CD4-positive, alpha-beta T cell treated with Interleukin-6 for 4 hours (primary cell): ENCODE measurements around the gene ABI3BP.

Experiments
- DNase-seq: peaks from one replicate; pipeline ENCODE4 v3.0.0-alpha.2; 2020; ENCODE audit warnings: mixed read lengths

ABI3BP gene

DNA sequence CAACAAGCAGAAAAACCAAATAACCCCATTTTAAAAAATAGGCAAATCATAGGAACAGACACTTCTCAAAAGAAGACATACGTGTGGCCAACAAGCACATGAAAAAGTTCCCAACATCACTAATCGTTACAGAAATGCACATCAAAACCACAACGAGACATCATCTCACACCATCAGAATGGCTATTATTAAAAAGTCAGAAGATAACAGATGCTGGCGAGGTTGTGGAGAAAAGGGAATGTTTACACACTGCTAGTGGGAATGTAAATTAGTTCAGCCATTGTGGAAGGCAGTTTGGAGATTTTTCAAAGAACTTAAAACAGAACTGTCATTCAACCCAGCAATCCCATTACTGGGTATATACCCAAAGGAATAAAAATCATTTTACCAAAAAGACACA lies 60.7 kb downstream of the ABI3BP start:
- DNase-seq = no peak

- DNase-seq = no peak
Measured at GRCh38 chr3:100928638-100929428, 64.4 kb downstream of the ABI3BP start.

DNA sequence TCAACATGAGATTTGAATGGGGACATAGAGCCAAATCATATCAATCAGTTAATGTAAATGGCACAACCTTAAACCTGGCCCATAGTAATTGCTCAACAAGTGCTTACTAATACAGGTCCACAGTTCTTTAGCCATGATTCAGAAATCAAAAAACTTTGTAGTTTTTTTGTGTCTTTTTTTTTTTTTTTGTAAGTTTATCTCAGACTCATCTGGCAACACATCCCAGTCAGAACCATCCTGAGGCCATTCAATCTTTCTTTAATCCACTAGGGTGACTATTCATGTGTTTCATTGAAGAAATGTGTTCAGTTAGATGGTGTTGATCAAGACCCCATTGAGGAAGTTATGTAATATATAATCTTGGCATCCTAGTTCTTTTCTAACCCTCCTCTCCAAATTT lies 65.4 kb downstream of the ABI3BP start:
- no peak for DNase-seq

DNA sequence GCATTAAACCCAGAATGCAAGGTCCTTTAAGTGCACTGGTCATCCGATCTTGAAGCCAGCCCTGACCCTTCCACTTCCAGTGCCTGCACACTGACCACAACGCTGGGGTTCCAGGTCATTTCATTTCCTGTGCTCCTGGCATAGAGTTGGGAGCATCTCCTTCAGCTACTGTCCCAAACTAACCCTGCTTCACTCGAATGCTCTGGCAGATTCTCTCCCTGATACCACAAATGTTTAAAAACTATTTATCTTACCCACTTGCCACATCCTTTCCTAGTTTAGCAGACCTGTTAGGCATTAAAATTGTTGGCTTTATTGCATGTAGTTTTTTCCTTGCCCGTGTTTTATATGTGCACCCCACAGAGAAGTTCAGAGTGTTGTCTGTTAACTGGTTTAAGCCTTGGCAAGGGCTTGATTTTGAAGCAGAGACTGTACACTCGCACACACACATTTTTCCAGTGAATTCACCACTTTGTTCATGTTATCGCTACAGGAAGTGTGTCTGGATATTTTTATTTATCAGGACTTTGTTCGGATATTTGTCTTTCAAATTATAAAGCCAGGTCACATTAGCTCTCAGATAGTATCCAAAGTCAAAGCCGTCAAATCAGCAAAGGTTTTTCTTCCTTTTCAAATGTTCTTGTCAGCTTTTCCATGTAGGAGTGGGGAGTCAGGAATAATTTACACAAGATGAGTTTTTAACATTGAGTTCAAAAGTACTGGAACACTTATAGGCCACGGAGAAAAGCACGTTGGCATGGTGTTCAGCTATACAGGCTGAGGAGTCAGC lies 77.3 kb downstream of the ABI3BP start:
- no peak for DNase-seq

DNA sequence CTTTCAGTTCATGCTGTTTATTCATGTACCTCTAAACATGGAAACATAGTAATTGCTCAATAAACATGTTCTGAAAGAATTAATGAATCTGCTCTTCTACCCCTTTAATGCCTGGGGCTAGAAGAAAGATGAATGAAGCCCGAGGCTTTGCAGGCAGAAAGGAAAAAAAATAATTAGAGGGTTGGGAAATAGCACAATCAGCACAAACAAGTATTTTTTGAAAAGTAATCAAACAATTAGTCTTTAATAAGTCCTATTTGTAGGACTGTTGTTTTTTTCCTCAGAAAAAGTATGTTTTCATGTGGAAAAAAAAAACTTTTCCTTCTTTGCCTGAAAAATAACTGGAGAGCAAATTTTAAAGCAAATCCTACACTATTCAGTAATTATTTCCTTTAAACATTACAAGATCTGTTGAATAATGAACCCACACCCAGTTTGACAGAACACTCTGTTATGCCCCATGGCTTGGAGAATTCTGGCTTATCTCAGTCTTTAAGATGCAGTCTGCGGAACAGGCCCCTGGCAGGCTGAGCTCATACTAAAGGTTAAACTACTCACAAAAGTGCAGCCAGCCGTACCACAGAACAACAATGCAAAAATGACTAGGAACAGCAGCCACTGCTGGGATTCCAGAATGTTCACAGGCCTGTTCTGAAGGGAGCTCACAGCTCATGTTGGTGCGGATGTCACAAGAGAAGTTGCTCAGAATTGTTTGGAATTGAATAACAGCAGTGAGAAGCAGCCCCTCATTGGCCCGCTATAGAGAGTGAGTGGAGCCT lies 79.2 kb downstream of the ABI3BP start:
- DNase-seq = no peak

- no peak for DNase-seq
Measured at GRCh38 chr3:100912976-100913545, 80.2 kb downstream of the ABI3BP start.

DNA sequence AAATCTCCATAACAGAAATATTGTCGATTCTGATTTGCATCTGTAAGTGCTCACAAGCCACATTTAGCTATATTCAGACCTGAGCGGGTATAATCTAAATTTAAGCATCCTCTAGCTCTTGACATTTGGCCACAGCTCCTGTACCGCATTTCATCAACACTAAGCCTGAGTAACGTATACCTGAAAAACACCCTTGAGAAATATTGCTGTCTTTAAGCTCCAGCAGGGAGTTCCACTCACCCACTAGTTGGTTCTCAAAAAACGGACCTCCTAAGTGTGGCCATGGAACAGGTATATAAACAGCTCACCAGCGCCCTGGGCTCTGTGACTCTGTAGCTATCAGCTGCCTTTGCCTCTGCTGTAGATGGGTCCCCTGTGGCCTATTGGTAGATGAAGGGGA lies 80.7 kb downstream of the ABI3BP start:
- DNase-seq = no peak

DNA sequence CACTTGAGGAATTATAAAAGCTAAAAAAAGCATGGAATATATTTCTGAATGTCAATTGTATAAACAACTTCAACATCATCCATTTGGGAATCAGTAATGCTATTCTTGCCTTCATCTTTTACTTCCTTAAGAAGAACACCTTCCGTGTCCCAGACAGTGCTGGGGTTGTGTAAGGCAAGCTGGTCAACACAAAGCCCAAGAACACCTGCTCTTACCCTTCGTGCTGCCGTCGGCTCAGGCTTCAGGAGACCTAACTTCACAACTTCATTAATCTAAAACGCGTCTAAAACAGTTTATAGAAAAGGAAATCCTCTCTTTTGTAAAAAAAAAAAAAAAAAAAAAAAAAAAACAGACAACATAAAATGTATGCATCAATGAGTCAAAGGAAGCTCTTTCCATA lies 81.3 kb downstream of the ABI3BP start:
- no peak for DNase-seq

DNA sequence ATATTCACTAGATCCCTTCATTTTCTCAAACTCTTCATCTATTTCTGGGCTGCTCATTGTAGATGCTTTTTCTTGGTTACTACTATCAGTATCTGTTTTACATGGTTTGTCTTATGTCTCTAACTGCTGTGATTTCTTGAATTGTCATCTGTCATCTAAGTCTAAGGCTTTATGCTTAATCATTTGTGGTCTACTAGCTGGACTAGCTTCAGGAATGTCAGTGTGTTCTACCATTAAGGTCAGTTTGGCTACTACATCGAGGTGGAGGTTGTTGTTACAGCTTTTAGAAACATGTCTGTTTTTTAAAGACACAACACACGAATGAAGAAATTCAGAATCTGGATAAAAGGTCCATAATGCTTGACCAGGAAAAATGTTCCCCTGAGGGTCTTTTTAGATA lies 82.2 kb downstream of the ABI3BP start:
- no peak for DNase-seq

- DNase-seq = no peak
Measured at GRCh38 chr3:100902572-100902971, 90.6 kb downstream of the ABI3BP start.

- DNase-seq = no peak
Measured at GRCh38 chr3:100900671-100901335, 92.4 kb downstream of the ABI3BP start.

DNA sequence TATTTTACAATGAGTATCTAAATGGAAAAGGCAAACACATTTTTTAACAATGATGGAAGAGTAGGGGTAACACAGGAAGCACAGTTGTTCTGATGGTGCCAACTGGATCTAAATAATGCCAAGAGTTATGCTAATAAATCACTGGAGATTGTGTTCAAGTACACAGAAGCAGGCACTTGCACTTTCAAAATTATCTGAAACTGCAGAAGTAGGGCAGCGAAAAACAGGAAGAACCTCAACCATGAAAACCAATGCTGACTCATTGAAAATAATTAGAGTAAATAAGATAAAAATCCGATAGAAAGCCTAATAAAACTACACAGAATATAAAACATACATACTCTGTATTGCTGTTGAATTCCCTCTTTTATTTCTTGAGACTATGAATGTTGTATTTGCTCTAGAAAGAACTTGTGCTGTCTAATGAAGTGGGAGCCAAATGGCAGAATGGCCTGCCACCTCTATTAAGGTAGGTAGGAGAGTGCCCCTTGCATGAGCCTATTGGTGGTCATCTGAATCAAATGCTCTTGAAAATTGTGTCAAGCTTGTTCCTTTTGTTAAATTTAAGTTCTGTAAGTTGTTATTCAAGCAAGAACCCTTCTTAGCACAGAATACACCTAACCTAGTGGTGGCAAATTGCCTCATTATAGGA lies 93.7 kb downstream of the ABI3BP start:
- no peak for DNase-seq

GRCh38 chr3:100898681-100899080 lies 94.5 kb downstream of the ABI3BP start:
- no peak for DNase-seq

GRCh38 chr3:100896994-100897393 lies 96.2 kb downstream of the ABI3BP start:
- no peak for DNase-seq

GRCh38 chr3:100893590-100893989 lies 99.6 kb downstream of the ABI3BP start:
- DNase-seq = no peak

- no peak for DNase-seq
Measured at GRCh38 chr3:100893108-100893507, 100.1 kb downstream of the ABI3BP start.

GRCh38 chr3:100891827-100892226 lies 101.4 kb downstream of the ABI3BP start:
- DNase-seq = no peak

DNA sequence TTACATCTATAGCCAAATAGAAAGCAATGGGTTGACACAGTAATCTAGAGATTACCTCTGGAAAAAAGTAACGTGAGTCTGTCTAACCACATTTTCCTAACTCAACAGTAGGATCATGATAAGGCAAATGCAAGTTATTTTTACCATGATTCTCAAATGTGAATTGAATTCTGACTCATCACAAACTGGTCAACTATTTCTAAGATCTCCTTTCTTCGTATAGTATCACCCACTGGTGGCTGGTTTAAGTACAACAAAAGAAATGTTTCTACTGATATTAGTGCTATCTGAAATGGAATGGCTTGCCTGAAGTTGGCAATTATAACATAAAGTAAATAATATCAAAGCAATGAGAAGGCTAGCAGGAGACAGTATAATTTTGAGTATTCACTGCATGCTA lies 102.2 kb downstream of the ABI3BP start:
- no peak for DNase-seq

GRCh38 chr3:100888881-100889280 lies 104.3 kb downstream of the ABI3BP start:
- no peak for DNase-seq

DNA sequence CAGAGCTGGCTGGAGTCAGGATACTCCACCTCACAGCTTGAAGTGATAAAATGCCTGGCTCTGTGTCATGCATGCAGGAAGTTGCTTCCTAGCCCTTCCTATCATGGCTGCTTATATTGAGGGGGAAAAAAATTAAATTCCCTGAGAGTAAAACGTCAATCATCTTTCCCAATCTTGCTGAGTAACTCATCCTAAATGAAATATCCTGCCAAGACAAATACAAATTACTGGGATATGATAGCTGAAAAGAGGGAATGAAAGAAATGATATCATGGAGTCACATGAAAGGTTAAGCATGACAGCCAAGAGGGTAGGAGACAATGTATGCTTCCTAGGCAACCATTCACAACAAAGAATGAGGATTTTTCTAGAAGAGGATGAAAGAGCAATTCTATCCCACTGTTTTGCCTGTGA lies 110.6 kb downstream of the ABI3BP start:
- DNase-seq = no peak

GRCh38 chr3:100880845-100881244 lies 112.4 kb downstream of the ABI3BP start:
- no peak for DNase-seq

DNA sequence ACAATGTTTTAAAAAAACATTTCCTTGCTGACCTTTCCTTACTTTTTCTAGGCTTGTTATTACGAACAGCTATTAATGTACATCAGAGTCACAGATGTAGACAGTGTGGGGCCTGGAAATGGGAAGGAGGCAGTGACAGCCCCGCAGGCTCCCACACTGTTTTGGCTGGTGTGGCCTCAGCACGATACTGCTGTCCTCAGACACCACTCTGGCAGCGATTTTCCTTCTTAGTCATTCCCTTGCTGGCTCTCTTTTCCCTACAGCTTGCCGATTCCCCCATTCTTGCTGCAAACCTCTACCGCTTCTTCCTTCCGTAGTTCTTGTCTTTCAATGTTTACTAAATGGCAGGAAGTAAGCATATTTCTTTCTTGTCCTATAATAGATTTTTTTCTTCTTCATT lies 113.1 kb downstream of the ABI3BP start:
- no peak for DNase-seq
